Measurements from ENCODE around the gene EPHA6.

Gene EPHA6

GRCh38 chr3:97680210-97680609, 865.8 kb downstream of the EPHA6 start:
- no peak for DNase-seq (ENCODE audit: insufficient read length, low spot score)
- no peak for FAIRE-seq
- TF ChIP-seq POU2F2 (IDR thresholded peaks at IDR 0.05; ENCODE audit: low read depth, low read length) (no peak), POLR2A (IDR thresholded peaks at IDR 0.05; ENCODE audit: low read depth, low read length) (no peak), SPI1 (IDR thresholded peaks at IDR 0.05; ENCODE audit: low read depth, low read length) (no peak), TAF1 (IDR thresholded peaks at IDR 0.05; ENCODE audit: low read depth, low read length) (no peak), PAX5 (IDR thresholded peaks at IDR 0.05; ENCODE audit: insufficient read depth, low read length, severe bottlenecking) (no peak), POLR2AphosphoS5 (IDR thresholded peaks at IDR 0.05; ENCODE audit: low read depth, low read length) (no peak)

GRCh38 chr3:97680696-97681095, 866.3 kb downstream of the EPHA6 start:
- FAIRE-seq (no peak), DNase-seq (ENCODE audit: insufficient read length, low spot score) (no peak)
- TF ChIP-seq SPI1 (IDR thresholded peaks at IDR 0.05; ENCODE audit: low read depth, low read length) (no peak), POLR2A (IDR thresholded peaks at IDR 0.05; ENCODE audit: low read depth, low read length) (no peak), PAX5 (IDR thresholded peaks at IDR 0.05; ENCODE audit: insufficient read depth, low read length, severe bottlenecking) (no peak), POLR2AphosphoS5 (IDR thresholded peaks at IDR 0.05; ENCODE audit: low read depth, low read length) (no peak), POU2F2 (IDR thresholded peaks at IDR 0.05; ENCODE audit: low read depth, low read length) (no peak), TAF1 (IDR thresholded peaks at IDR 0.05; ENCODE audit: low read depth, low read length) (no peak)

GRCh38 chr3:97684490-97684889, 870.1 kb downstream of the EPHA6 start:
- no peak for FAIRE-seq

GRCh38 chr3:97686258-97686657, 871.9 kb downstream of the EPHA6 start:
- TF ChIP-seq POU2F2 (IDR thresholded peaks at IDR 0.05; ENCODE audit: low read depth, low read length) (no peak), POLR2A (IDR thresholded peaks at IDR 0.05; ENCODE audit: low read depth, low read length) (no peak), PAX5 (IDR thresholded peaks at IDR 0.05; ENCODE audit: insufficient read depth, low read length, severe bottlenecking) (no peak)
- no peak for DNase-seq (ENCODE audit: insufficient read length, low spot score)
- FAIRE-seq = no peak

More at GRCh38 chr3:97684490-97684889, 870.1 kb downstream of the EPHA6 start:
- TF ChIP-seq TAF1 (IDR thresholded peaks at IDR 0.05; ENCODE audit: low read depth, low read length) (no peak), SPI1 (IDR thresholded peaks at IDR 0.05; ENCODE audit: low read depth, low read length) (no peak), POLR2A (IDR thresholded peaks at IDR 0.05; ENCODE audit: low read depth, low read length) (no peak), POLR2AphosphoS5 (IDR thresholded peaks at IDR 0.05; ENCODE audit: low read depth, low read length) (no peak), POU2F2 (IDR thresholded peaks at IDR 0.05; ENCODE audit: low read depth, low read length) (no peak), PAX5 (IDR thresholded peaks at IDR 0.05; ENCODE audit: insufficient read depth, low read length, severe bottlenecking) (no peak)
- DNase-seq (ENCODE audit: insufficient read length, low spot score) = no peak

GRCh38 chr3:97687734-97688133, 873.3 kb downstream of the EPHA6 start:
- no peak for FAIRE-seq
- no peak for DNase-seq (ENCODE audit: insufficient read length, low spot score)
- TF ChIP-seq PAX5 (IDR thresholded peaks at IDR 0.05; ENCODE audit: insufficient read depth, low read length, severe bottlenecking) = no peak
- no peak for TF ChIP-seq POU2F2 (IDR thresholded peaks at IDR 0.05; ENCODE audit: low read depth, low read length)
- no peak for TF ChIP-seq POLR2A (IDR thresholded peaks at IDR 0.05; ENCODE audit: low read depth, low read length)

- DNase-seq (ENCODE audit: insufficient read length, low spot score) = no peak
- no peak for FAIRE-seq
- TF ChIP-seq TAF1 (IDR thresholded peaks at IDR 0.05; ENCODE audit: low read depth, low read length) (no peak), POLR2AphosphoS5 (IDR thresholded peaks at IDR 0.05; ENCODE audit: low read depth, low read length) (no peak)
Observed at GRCh38 chr3:97689111-97689510, 874.7 kb downstream of the EPHA6 start.

GRCh38 chr3:97689962-97690361, 875.6 kb downstream of the EPHA6 start:
- no peak for FAIRE-seq
- TF ChIP-seq POU2F2 (IDR thresholded peaks at IDR 0.05; ENCODE audit: low read depth, low read length) (no peak), TAF1 (IDR thresholded peaks at IDR 0.05; ENCODE audit: low read depth, low read length) (no peak), POLR2AphosphoS5 (IDR thresholded peaks at IDR 0.05; ENCODE audit: low read depth, low read length) (no peak), SPI1 (IDR thresholded peaks at IDR 0.05; ENCODE audit: low read depth, low read length) (no peak), POLR2A (IDR thresholded peaks at IDR 0.05; ENCODE audit: low read depth, low read length) (no peak)

GRCh38 chr3:97691354-97691753, 877.0 kb downstream of the EPHA6 start:
- DNase-seq (ENCODE audit: insufficient read length, low spot score) = no peak
- no peak for TF ChIP-seq TAF1 (IDR thresholded peaks at IDR 0.05; ENCODE audit: low read depth, low read length)
- no peak for TF ChIP-seq SPI1 (IDR thresholded peaks at IDR 0.05; ENCODE audit: low read depth, low read length)
- TF ChIP-seq POLR2AphosphoS5 (IDR thresholded peaks at IDR 0.05; ENCODE audit: low read depth, low read length) = no peak
- no peak for TF ChIP-seq POU2F2 (IDR thresholded peaks at IDR 0.05; ENCODE audit: low read depth, low read length)
- no peak for TF ChIP-seq POLR2A (IDR thresholded peaks at IDR 0.05; ENCODE audit: low read depth, low read length)
- no peak for TF ChIP-seq PAX5 (IDR thresholded peaks at IDR 0.05; ENCODE audit: insufficient read depth, low read length, severe bottlenecking)
- FAIRE-seq = no peak

More at GRCh38 chr3:97689962-97690361, 875.6 kb downstream of the EPHA6 start:
- no peak for DNase-seq (ENCODE audit: insufficient read length, low spot score)

- no peak for TF ChIP-seq TAF1 (IDR thresholded peaks at IDR 0.05; ENCODE audit: low read depth, low read length)
- TF ChIP-seq SPI1 (IDR thresholded peaks at IDR 0.05; ENCODE audit: low read depth, low read length) = no peak
- TF ChIP-seq PAX5 (IDR thresholded peaks at IDR 0.05; ENCODE audit: insufficient read depth, low read length, severe bottlenecking) = no peak
- TF ChIP-seq POLR2A (IDR thresholded peaks at IDR 0.05; ENCODE audit: low read depth, low read length) = no peak
- TF ChIP-seq POLR2AphosphoS5 (IDR thresholded peaks at IDR 0.05; ENCODE audit: low read depth, low read length) = no peak
- no peak for DNase-seq (ENCODE audit: insufficient read length, low spot score)
- no peak for FAIRE-seq
Observed at GRCh38 chr3:97692389-97692788, 878.0 kb downstream of the EPHA6 start.

GRCh38 chr3:97692831-97693230, 878.4 kb downstream of the EPHA6 start:
- FAIRE-seq (no peak), DNase-seq (ENCODE audit: insufficient read length, low spot score) (no peak)
- TF ChIP-seq TAF1 (IDR thresholded peaks at IDR 0.05; ENCODE audit: low read depth, low read length) = no peak
- TF ChIP-seq POLR2AphosphoS5 (IDR thresholded peaks at IDR 0.05; ENCODE audit: low read depth, low read length) = no peak
- TF ChIP-seq PAX5 (IDR thresholded peaks at IDR 0.05; ENCODE audit: insufficient read depth, low read length, severe bottlenecking) = no peak
- no peak for TF ChIP-seq POLR2A (IDR thresholded peaks at IDR 0.05; ENCODE audit: low read depth, low read length)
- TF ChIP-seq POU2F2 (IDR thresholded peaks at IDR 0.05; ENCODE audit: low read depth, low read length) = no peak
- TF ChIP-seq SPI1 (IDR thresholded peaks at IDR 0.05; ENCODE audit: low read depth, low read length) = no peak
